Liver (tissue), 9 donors: ENCODE data around the gene VPS35L. TPM values are rescaled to one million over a fixed set of nuclear protein-coding genes. Genes with fewer than 3 reads are reported as not detected.

ENCODE experiments used
- DNase-seq: peaks from one replicate; pipeline ENCODE4 v3.0.0-alpha.2; 2017; ENCODE audit warnings: low spot score
- H3K27ac ChIP-seq, 2 donors: one replicate each; pipeline ENCODE4 v1.7.0; 2013; ENCODE audit warnings: inconsistent platforms in 2 of 2, low read length in 2 of 2, control low read depth in 1 of 2, low read depth in 1 of 2, mild to moderate bottlenecking in 1 of 2
- H3K27me3 ChIP-seq, 4 donors: one replicate each; pipeline versions ENCODE4 v1.6.1 to v1.7.0; 2013; ENCODE audit warnings: low read length in 3 of 4, inconsistent platforms in 1 of 4, mild to moderate bottlenecking in 1 of 4, moderate library complexity in 1 of 4; ENCODE audit not compliant: control insufficient read depth in 4 of 4, insufficient read depth in 4 of 4
- H3K36me3 ChIP-seq, 4 donors: one replicate each; pipeline versions ENCODE4 v1.6.1 to v1.7.0; 2013; ENCODE audit warnings: low read length in 3 of 4, mild to moderate bottlenecking in 3 of 4, low read depth in 1 of 4, moderate library complexity in 1 of 4; ENCODE audit not compliant: control insufficient read depth in 4 of 4, insufficient read depth in 3 of 4
- H3K4me1 ChIP-seq, 4 donors: one replicate each; pipeline versions ENCODE4 v1.6.1 to v1.7.0; 2013; ENCODE audit warnings: low read length in 3 of 4, mild to moderate bottlenecking in 3 of 4, moderate library complexity in 1 of 4; ENCODE audit not compliant: control insufficient read depth in 4 of 4, insufficient read depth in 4 of 4
- H3K4me3 ChIP-seq, 3 donors: one replicate each; pipeline versions ENCODE4 v1.6.1 to v1.7.0; 2013; ENCODE audit warnings: low read length in 3 of 3, control low read depth in 1 of 3, low read depth in 1 of 3, mild to moderate bottlenecking in 1 of 3
- H3K9ac ChIP-seq, 2 donors: one replicate each; pipeline ENCODE4 v1.7.0; 2013; ENCODE audit warnings: low read length in 2 of 2, mild to moderate bottlenecking in 2 of 2, moderate library complexity in 2 of 2, control low read depth in 1 of 2, low read depth in 1 of 2
- H3K9me3 ChIP-seq, 4 donors: one replicate each; pipeline versions ENCODE4 v1.6.1 to v1.7.0; 2013; ENCODE audit warnings: low read length in 3 of 4; ENCODE audit not compliant: control insufficient read depth in 4 of 4
- EGR1 ChIP-seq, 2 donors: IDR thresholded peaks; 2 replicates each; pipeline ENCODE4 v1.6.1; 2016 to 2018; ENCODE audit warnings: antibody characterized with exemption in 2 of 2, low read depth in 2 of 2
- FOXA1 ChIP-seq: IDR thresholded peaks from 2 replicates; pipeline ENCODE4 v1.6.1; 2016; ENCODE audit warnings: antibody characterized with exemption
- FOXA2 ChIP-seq: IDR thresholded peaks from 2 replicates; pipeline ENCODE4 v1.6.1; 2016; ENCODE audit warnings: antibody characterized with exemption
- GABPA ChIP-seq, 2 donors: IDR thresholded peaks in 1 of 2; conservative IDR thresholded peaks in 1 of 2; 2 replicates each; pipeline ENCODE4 v1.6.1; 2016; ENCODE audit warnings: antibody characterized with exemption in 2 of 2, mild to moderate bottlenecking in 1 of 2, moderate library complexity in 1 of 2
- HNF4A ChIP-seq, 2 donors: conservative IDR thresholded peaks; 2 replicates each; pipeline ENCODE4 v1.6.1; 2016; ENCODE audit warnings: antibody characterized with exemption in 2 of 2, mild to moderate bottlenecking in 2 of 2
- HNF4G ChIP-seq: IDR thresholded peaks from 2 replicates; pipeline ENCODE4 v1.6.1; 2016; ENCODE audit warnings: antibody characterized with exemption
- JUND ChIP-seq, 2 donors: IDR thresholded peaks; 2 replicates each; pipeline ENCODE4 v1.6.1; 2016; ENCODE audit warnings: antibody characterized with exemption in 2 of 2
- MAX ChIP-seq: IDR thresholded peaks from 2 replicates; pipeline ENCODE4 v1.6.1; 2016; ENCODE audit warnings: antibody characterized with exemption
- NR2F2 ChIP-seq: IDR thresholded peaks from 2 replicates; pipeline ENCODE4 v1.6.1; 2016; ENCODE audit warnings: antibody characterized with exemption
- RAD21 ChIP-seq, 2 donors: IDR thresholded peaks; 2 replicates each; pipeline ENCODE4 v1.6.1; 2016; ENCODE audit warnings: antibody characterized with exemption in 2 of 2, mild to moderate bottlenecking in 2 of 2
- REST ChIP-seq: IDR thresholded peaks from 2 replicates; pipeline ENCODE4 v1.6.1; 2016; ENCODE audit warnings: antibody characterized with exemption, mild to moderate bottlenecking
- RXRA ChIP-seq, 2 donors: IDR thresholded peaks; 2 replicates each; pipeline ENCODE4 v1.6.1; 2017 to 2018; ENCODE audit warnings: antibody characterized with exemption in 2 of 2, mild to moderate bottlenecking in 1 of 2
- SP1 ChIP-seq: IDR thresholded peaks from 2 replicates; pipeline ENCODE4 v1.6.1; 2018; ENCODE audit warnings: antibody characterized with exemption, mild to moderate bottlenecking
- TAF1 ChIP-seq: conservative IDR thresholded peaks from 2 replicates; pipeline ENCODE4 v1.6.1; 2016; ENCODE audit warnings: antibody characterized with exemption, mild to moderate bottlenecking
- WGBS: extraction: QIAGEN DNeasy Blood & Tissue Kit; methylation state at CpG from one replicate; pipeline ENCODE4 v1.1.7; 2013; 5-methylcytosine and 5-hydroxymethylcytosine counted together
- polyA plus RNA-seq, 2 donors: library from polyadenylated mRNA; stranded (reverse) in 1 of 2; unstranded in 1 of 2; fragments of 200-250 nt in 1 of 2; fragments of >200 nt in 1 of 2; fragmentation: Nextera tagmentation in 1 of 2; extraction: Ambion mirVana in 1 of 2; gene quantifications; one replicate each; pipeline versions ENCODE4 v1.2.1 to v1.2.3, GENCODE V29; 2013 to 2015
- total RNA-seq, 2 donors: library from RNA; depleted of rRNA; stranded (reverse); fragments of >200 nt; gene quantifications; one replicate each; pipeline ENCODE4 v1.2.3, GENCODE V29; 2014
- TF ChIP-seq, protein P1 (sequence below): IDR thresholded peaks from 2 replicates; pipeline ENCODE4 v1.6.1; 2016; ENCODE audit warnings: antibody characterized with exemption
- TF ChIP-seq, protein P2 (sequence below): IDR thresholded peaks from 2 replicates; pipeline ENCODE4 v1.6.1; 2016; ENCODE audit warnings: antibody characterized with exemption
- TF ChIP-seq, protein P3 (sequence below): fragments of 150-350 bp; IDR thresholded peaks from 2 replicates; pipeline ENCODE4 v1.5.1; 2017; ENCODE audit warnings: improper control_type of control experiment, low read depth, low read length; ENCODE audit not compliant: missing input control
- donor health status: healthy.
- donor health status: healthy.
- donor health status: healthy.
- donor health status: healthy.
- donor health status: healthy.

Gene VPS35L
- total and polyA plus RNA-seq, 4 donors: 10.5 to 18.2 (median 15.1) TPM

- peaks cover 2 to 14% (median 6%) of the 10 kb centered on the region in 4 donors for H3K36me3 ChIP-seq
- 89% methylated on average over 1 of the region's 1 CpG for WGBS
- no peaks in the 10 kb centered on the region for H3K27me3 ChIP-seq
- no peak overlapping the region for H3K4me3 ChIP-seq
- TF ChIP-seq NR2F2 (no peak), RXRA (IDR thresholded peaks at IDR 0.05) (no peak), MAX (no peak), FOXA2 (no peak), SP1 (no peak), FOXA1 (no peak), HNF4A (conservative IDR thresholded peaks at IDR 0.05) (no peak), JUND (IDR thresholded peaks at IDR 0.05) (no peak), GABPA (IDR thresholded peaks at IDR 0.05 in 1 of 2, conservative IDR thresholded peaks at IDR 0.05 in 1 of 2) (no peak)
- TF ChIP-seq, protein P1, sequence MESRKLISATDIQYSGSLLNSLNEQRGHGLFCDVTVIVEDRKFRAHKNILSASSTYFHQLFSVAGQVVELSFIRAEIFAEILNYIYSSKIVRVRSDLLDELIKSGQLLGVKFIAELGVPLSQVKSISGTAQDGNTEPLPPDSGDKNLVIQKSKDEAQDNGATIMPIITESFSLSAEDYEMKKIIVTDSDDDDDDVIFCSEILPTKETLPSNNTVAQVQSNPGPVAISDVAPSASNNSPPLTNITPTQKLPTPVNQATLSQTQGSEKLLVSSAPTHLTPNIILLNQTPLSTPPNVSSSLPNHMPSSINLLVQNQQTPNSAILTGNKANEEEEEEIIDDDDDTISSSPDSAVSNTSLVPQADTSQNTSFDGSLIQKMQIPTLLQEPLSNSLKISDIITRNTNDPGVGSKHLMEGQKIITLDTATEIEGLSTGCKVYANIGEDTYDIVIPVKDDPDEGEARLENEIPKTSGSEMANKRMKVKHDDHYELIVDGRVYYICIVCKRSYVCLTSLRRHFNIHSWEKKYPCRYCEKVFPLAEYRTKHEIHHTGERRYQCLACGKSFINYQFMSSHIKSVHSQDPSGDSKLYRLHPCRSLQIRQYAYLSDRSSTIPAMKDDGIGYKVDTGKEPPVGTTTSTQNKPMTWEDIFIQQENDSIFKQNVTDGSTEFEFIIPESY: no peak
- TF ChIP-seq, protein P2, sequence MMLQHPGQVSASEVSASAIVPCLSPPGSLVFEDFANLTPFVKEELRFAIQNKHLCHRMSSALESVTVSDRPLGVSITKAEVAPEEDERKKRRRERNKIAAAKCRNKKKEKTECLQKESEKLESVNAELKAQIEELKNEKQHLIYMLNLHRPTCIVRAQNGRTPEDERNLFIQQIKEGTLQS: no peak
- no peak for DNase-seq
- H3K9ac ChIP-seq: no peak overlapping the region
- peaks cover 0 to 10% (median 9%) of the 10 kb centered on the region in 4 donors for H3K4me1 ChIP-seq
- H3K27ac ChIP-seq: no peak overlapping the region
- no peaks in the 10 kb centered on the region for H3K9me3 ChIP-seq
Observed at GRCh38 chr16:19527161-19527560, 28.3 kb upstream of the VPS35L start.

GRCh38 chr16:19528666-19529065 lies 26.8 kb upstream of the VPS35L start:
- Histone ChIP-seq H3K27ac (no peak overlapping the region), H3K36me3 (peaks cover 2 to 24% (median 11%) of the 10 kb centered on the region in 4 donors), H3K9ac (no peak overlapping the region), H3K4me3 (no peak overlapping the region), H3K4me1 (peaks cover 0 to 8% (median 8%) of the 10 kb centered on the region in 4 donors), H3K27me3 (no peaks in the 10 kb centered on the region), H3K9me3 (no peaks in the 10 kb centered on the region)
- DNase-seq: no peak
- no peak for TF ChIP-seq REST
- TF ChIP-seq, protein P3, sequence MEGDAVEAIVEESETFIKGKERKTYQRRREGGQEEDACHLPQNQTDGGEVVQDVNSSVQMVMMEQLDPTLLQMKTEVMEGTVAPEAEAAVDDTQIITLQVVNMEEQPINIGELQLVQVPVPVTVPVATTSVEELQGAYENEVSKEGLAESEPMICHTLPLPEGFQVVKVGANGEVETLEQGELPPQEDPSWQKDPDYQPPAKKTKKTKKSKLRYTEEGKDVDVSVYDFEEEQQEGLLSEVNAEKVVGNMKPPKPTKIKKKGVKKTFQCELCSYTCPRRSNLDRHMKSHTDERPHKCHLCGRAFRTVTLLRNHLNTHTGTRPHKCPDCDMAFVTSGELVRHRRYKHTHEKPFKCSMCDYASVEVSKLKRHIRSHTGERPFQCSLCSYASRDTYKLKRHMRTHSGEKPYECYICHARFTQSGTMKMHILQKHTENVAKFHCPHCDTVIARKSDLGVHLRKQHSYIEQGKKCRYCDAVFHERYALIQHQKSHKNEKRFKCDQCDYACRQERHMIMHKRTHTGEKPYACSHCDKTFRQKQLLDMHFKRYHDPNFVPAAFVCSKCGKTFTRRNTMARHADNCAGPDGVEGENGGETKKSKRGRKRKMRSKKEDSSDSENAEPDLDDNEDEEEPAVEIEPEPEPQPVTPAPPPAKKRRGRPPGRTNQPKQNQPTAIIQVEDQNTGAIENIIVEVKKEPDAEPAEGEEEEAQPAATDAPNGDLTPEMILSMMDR: no peak
- TF ChIP-seq HNF4G: no peak
- TF ChIP-seq EGR1 (IDR thresholded peaks at IDR 0.05; ENCODE audit: low read depth in 2 of 2): no peak
- TF ChIP-seq RXRA (IDR thresholded peaks at IDR 0.05): no peak
- no peak for TF ChIP-seq NR2F2
- no peak for TF ChIP-seq RAD21 (IDR thresholded peaks at IDR 0.05)
- TF ChIP-seq FOXA1: no peak
- TF ChIP-seq, protein P2: no peak
- TF ChIP-seq FOXA2: no peak
- TF ChIP-seq TAF1: no peak
- no peak for TF ChIP-seq GABPA (IDR thresholded peaks at IDR 0.05 in 1 of 2, conservative IDR thresholded peaks at IDR 0.05 in 1 of 2)
- TF ChIP-seq MAX: no peak
- 96% methylated on average over 3 of the region's 3 CpGs for WGBS
